HG03520 (cell line): ENCODE measurements around the gene LYRM4.
"Not testable (repeated sequence)": the region's sequence is repeated elsewhere in the genome, so short reads cannot be mapped to it uniquely, and the experiment has no call there.

Experiments used
- ATAC-seq: cut with Tn5 transposase; IDR thresholded peaks from one replicate; pipeline ENCODE4 v1.9.1; 2021; ENCODE audit warnings: mild to moderate bottlenecking, moderate library complexity; ENCODE audit not compliant: unreplicated experiment

Gene LYRM4

DNA sequence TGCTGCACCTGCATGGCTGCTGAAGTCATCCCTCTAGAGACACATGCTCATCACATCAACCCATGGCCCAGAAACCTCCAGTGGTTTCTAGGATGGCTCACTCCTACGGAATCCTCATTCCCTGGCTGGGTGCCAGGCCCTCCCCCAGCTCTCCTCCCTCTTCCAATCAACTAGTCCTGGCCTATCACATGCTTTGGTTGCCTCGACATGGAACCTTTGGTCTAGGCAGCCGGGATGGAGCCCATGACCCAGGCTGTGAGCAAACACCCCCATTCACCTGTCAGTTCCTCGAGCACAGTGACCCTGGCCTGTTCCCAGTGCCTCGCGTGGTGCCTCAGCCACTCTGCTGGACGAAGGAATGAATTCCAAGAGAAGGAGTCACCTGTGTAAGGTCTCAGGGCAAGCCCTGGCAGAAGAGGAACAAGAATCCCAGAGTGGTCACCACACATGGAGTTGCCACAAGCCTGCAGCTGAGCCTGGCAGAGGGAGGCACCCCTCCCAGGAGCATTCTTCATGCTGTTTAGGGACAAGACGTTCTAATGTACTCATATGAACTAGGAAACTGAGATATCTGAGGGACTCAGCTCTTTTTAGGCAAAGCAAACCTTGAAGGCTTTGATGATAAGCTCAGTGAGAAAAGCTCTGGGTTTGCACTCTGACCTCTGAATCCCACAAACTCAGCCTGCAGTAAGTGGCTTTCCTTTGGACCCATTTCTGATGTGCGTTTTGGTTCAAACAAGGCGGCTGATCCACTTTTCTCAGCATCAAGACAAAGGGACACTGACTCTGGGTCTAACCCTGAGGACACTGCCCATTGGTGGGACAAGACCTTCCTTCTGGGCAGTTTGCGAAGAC is 135.4 kb downstream of the LYRM4 start:
- ATAC-seq: no peak

DNA sequence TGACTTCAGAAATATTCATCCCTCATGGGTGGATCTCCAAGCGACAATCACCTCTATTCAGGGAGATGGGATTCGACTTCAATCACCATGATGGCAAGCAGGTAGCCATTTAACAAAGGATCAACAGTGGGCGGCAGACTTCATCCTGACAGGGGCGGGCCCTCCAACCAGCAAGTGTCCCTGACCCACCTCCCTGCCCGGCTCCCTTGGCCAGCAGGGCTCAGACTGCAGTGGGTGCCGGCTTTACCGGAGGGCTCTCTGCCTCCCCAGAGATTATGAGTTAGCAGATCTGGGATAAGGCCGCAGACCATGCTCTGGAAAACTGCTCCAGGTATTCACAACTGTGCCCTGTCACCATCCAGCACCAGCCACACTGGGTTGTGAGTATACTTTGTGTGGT is 136.2 kb downstream of the LYRM4 start:
- no peak for ATAC-seq

DNA sequence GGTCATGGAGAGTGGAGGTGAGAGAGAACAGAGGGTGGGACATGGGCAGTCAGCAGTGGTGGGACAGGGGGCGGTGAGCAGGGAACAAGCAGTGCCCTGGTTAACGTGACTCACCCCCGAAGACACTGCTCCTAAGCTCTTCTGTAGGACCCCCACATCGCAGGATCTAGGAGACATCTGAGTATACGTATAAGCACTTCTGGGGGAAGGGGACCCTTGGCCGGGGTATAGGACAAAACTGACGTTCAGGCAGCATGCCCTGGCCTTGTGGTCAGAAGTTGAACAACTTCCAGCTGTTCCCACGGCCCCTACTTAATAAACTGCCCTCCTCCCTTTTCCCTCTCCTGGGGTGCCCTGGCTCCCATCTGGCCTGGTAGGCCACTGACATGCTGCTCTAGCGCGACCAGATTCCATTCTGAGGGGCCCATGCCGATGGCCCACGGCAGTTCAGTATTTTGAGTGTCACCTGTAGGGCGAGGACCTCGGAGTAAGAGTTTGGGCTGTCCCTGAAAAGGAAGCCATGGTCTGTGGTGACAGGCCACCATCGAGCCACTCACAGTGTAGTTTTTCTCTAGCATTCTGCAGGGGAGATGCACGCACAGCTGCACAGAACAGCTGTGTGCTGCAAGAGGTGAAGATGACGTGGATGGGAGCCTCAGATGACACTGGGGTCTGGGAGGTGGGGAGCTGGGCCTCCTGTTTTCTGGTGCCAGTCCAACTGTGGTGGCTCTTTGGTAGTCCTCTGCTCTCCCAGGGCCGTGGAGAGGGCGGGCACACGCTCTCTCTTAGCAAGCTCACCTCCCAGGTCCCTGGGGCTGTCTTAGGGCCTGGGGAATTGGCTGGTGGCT is 137.2 kb downstream of the LYRM4 start:
- ATAC-seq: no peak

DNA sequence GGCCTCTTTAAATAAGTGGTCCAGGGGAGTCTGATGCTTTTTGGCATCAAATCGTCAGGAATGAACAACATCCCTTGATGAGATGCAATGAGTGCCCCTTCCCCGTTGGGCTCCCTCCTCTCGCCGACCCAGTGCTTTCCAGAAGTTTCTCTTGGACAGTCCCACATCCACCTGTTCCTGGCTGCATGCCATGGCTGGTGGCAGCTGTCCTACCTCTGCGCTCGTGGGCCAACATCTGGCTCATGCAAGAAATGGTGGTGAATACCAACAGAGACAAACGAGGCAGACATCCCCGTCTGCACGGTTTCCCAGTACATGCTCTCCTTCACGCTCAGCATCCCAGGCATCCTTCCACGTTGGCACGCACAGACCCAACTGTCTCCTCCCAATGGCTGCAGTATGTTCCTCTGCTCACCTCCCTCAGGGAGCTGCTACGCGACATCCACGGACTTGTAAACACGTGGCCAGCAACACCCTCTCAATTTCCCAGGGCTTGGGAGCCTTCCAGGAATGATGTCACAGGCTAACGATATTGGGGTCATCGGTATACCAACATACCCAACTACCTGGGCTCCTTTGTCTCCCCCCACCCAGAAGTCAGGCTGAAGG is 138.1 kb downstream of the LYRM4 start:
- ATAC-seq: no peak

DNA sequence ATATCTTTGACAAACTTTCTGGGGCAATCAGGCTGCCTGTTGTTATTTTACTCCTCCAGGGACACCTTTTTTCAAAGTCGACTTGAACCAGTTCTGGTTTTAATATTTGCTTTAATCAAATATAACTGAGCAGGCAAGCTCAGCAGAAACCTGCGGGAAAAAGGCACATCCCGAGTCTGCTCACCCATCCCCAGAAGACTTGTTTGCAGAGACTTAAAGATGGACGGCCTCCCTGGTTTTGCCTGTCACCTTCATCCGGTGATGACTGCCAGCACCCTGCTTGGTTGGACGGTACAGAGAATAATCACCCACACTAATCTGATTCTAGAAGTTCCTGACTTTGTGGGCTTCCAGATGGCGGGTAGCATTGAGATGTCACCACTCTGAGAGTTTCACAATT is 138.8 kb downstream of the LYRM4 start:
- ATAC-seq: no peak

DNA sequence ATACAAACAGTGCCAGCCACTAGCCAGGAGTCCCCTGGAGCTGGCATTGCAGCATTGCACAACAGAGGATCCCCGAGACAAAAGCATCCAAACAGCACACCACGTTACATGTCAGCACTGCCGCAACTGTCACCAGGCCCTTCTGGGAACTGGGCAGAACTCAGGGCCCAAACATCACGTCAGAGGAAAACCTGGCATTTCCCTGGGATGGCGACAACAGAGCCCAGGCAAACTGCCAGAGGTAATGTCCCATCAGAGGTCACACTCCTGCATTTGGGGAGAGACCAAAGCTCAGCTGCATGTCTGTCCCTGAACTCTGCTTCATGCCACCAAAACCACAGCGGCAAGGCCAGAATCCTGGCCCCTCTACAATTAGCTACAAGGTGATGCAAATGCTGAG is 139.3 kb downstream of the LYRM4 start:
- no peak for ATAC-seq

DNA sequence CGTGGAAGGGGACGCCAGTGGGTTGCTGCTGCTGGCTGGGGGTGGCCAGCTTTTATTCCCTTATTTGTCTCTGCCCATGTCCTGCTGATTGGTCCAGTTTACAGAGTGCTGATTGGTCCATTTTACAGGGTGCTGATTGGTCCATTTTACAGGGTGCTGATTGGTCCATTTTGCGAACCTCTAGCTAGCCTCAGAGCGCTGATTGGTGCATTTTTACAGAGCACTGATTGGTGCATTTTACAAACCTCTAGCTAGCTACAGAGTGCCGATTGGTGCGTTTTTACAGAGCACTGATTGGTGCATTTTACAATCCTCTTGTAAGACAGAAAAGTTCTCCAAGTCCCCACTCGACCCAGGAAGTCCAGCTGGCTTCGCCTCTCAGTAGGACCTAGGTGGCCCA is 140.2 kb downstream of the LYRM4 start:
- not testable (repeated sequence) for ATAC-seq

DNA sequence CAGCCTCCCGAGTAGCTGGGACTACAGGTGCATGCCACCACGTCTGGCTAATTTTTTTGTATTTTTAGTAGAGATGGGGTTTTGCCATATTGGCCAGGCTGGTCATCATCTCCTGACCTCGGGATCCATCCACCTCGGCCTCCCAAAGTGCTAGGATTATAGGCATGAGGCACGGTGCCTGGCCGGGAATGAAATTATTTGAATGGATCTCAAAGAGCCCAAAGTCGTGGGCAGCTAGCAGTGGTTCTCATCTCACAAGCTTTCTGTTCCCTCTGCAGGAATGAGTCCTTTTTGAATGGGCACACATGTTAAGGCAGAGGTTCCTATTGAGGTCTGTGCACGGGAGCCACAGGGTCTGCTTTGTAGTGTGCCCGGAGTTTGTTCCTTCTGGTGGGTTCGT is 140.7 kb downstream of the LYRM4 start:
- no peak for ATAC-seq

DNA sequence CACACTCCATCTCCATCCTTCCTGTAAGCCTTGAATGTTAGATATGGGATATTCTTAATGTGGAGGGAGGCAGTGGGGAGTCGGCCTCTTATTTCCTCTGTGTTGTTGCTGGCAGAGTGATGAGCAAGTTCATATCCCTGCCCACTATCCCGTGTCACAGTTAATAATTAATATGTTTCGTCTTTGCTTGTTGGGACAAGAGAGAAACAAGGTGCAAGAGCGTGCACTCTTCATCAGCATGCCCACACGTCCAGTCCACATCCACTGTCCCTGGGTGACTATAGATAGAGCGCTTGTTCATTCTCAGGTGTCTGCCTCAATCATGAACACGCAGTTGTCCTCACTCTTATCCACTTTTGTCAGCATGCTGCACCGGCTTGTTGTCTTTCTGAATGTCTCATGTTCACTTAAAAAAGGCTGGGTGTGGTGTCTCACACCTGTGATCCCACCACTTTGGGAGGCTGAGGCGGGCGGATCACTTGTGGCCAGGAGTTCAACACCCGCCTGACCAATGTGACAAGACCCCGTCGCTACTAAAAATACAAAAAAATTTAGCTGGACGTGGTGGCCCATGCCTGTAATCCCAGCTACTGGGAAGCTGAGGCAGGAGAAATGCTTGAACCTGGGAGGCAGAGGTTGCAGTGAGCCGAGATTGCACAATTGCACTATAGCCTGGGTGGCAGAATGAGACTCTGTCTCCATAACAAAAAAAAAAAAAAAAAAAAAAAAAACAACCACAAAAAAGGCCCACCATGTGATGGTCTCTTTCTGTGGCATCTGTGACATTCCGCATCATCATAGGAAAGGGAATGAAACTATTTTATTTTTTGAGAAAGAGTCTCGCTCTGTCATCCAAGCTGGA is 141.4 kb downstream of the LYRM4 start:
- no peak for ATAC-seq

DNA sequence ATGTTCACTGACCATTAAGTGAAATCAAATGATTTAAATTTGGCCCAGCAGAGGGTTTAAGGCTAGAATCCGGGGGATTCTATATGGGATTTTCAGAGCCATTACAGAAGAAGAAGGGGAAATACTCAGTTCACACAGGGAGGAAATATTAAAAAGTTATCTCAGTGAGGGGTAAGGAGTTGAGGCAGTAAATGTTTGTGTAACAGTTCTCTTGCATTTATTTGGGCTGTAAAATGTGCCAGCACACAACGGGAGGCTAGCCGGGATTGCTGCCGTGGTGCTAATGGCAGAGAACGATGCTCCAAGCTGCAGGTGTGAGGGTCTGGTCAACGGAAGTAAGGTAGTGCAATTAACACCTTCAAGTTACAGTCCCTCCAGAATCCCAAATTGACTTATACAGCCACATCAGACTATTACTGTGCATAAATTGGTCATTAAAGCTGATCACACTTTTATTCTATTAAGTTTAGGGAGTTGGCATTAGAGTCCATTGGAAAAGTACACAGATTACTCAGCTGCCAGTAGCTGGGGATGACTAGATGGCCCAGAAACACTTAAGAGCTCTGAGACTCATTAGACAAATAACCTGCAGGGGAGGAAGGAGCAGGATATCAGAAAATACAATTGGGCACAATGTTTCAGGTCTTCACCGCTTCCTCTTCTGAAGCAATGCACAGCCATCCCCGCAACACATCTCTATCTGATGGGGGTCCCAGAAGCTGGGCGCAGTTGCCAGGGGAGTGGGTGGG is 144.3 kb downstream of the LYRM4 start:
- ATAC-seq: no peak

DNA sequence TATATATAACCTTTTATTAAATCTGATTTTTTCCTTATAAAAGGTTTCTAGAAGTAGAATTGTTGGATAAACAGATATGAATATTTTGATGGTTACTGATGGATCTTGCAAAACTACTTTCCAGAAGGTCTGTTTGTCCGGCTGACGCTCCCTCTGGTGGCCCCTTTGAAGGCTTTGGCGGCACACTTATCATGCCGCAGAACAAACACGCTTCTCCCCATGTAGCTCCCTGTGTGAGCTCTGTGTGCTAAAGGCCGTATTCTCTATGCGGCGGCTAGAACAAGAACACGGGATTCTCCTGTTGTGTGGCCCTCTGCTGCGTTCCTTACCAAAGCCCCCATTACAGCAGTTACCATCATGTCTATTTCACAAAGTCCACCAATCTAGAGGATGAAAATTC is 145.6 kb downstream of the LYRM4 start:
- ATAC-seq: no peak

DNA sequence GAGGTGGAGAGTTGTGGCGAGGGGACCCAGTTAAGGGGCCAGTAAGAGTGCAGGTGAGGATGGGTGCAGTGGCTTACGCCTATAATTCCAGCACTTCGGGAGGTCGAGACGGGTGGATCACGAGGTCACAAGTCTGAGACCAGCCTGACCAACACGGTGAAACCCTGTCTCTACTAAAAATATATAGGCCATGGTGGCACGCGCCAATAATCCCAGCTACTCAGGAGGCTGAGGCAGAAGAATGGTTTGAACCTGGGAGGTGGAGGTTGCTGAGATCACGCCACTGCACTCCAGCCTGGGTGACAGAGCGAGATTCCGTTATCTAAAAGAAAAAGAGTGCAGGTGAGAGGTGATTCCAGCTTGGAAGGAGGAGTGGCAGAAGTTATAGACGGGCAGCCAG is 147.7 kb downstream of the LYRM4 start:
- ATAC-seq: no peak

DNA sequence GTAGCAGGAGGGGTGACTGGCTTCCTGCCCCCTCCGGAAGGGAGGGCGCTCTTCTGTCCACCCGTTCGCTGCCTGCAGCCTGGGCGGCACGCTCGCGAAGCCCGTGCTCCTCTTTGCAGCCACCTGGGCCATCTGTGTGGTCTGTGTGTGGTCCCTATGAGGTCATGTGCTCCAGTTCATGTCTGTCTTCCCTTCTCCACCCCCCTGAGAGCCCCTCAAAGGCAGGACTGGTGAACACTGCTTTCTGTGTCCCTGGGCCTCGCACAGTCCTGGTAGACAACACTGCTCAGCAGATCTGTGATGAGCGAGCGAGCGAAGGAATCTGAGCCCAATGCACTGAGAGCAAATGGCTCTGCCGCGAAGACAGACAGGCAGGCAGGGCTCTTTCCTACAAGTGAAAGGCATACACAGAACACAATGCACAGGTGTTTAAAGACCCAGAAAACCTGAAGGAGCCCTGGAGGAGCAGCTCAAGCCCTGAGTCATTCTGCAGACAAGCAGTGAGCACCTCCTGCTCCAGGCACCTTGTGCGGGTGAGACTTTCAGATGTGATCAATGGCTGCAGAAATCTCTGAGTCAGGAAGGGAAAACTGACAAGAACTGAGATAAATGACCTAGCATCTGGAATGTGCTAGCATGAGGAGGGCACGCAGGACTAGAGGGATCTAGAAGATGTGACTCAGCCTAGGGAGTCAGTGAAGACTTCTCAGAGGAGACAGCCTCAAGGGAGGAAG is 148.5 kb downstream of the LYRM4 start:
- no peak for ATAC-seq

DNA sequence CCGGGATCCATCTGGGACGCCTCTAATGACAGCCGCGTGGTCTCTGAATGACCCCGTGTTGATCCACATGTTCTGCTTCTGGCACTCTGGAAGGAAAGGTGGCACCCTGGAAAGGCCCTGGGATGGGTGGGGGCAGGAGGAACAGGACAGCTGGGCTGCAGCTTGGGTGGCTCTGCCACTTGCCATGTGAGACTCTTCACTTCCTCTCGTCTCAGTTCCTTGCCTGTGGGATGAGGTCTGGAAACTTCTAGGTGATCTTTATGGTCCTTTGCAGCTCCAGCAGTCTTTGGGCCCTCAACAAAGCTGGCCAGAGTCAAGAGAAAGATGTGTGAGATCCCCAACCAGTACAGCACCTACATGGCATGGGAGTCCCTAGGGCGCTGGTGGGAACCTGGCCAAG is 149.1 kb downstream of the LYRM4 start:
- no peak for ATAC-seq

DNA sequence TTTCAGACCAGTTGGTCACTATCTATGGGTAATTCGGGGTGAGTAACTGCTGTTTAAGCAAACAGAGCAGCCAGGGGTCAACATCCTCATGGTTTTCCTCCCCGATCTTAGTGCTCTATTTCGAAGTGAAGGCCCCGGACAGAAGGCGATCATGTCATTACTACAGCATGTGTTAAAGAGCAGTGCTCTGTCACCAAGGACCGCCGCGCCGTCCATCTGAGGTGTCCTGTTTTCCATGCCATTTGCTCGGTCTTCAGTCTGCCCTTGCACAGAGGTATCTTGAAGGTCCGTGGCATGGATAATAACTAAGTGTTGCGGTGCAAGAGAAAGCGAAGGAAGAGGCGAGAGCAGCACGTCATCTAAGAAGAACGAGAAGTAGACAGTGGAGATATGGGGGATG is 150.5 kb downstream of the LYRM4 start:
- no peak for ATAC-seq

DNA sequence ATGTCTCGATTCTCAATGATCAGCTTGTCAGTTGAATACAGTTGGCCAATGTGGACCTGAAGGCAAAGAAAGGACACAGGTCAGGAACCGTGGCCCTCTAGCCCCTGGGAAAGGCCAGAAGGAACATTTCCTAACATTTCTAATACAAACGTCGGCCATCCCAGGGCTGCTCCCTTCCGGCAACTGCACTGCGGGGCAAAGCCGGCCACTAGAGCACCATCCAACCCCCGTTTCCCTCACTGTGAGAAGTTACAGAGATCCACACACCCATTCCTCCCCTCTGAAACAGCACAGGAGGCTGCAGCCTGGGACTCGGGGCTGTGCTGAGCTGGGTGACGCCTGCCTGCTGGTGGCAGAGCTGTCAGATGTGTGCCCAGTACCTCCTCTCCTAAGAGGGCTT is 151.3 kb downstream of the LYRM4 start:
- ATAC-seq: no peak

DNA sequence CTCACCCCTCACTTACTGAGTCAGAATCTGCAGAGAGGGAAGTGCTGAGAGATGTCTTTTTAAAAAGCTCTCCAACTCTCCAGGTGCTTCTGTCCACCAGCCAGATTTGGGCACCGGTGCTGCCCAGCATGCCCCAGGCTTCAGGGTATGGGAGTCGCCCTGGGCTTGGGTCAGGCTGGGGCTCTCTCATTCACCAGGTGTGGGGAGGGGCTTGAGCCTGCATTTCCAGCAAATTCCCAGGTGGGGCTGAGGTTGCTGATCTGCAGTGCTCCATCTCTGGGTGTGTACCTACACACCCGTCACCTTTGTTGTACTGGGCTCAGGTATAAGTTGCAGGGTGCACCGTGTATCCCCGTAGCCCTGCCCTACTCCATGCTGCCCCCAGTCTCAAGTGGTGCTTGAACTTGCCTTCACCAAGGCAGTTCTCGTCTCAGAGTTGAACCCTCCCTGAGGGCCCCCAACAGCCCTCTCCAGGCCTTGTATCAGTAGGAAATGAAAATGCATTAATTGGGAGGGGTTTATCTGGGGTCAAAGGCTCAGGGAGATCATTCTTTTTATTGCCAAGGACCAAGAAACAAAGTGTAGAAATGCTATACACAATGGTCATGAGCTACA is 152.1 kb downstream of the LYRM4 start:
- no peak for ATAC-seq

DNA sequence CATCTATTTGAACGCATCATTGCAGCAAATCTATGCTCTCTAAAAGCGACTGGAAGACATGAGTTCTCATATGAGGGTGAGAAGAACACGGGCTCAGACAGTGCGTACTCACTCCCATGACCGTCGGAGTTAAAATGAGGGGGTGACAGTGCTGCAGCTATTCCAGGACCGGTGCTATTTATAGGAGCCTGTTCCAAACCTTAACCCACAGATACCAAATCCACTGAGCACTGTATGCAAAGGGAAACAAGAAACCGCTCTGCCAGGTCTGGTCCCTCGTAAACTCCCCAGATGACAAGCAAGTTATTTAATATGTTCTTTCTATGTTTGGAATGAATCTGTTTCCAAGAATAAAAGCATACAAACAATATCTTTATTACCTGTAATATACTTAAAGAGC is 152.7 kb downstream of the LYRM4 start:
- no peak for ATAC-seq

DNA sequence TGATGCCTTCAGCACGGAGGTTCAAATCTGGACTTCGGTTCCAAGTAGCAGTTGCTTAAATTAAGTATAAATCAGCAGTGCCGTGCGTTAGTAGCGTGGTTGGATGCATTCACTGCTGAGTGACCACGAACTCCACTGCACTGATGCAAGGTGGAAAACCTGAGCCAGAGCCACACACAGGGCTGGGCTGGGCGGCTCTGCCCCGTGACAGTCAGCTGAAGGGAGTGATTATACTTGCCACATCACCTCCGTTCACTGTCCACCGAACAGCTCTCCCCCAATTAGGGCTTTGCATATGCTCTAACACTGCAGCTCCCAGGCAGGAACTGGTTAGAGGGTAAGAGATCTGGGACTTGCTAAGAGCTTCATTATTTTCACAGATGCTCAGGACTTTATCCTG is 153.4 kb downstream of the LYRM4 start:
- no peak for ATAC-seq
